IPS DF 6.9 (cell line): ENCODE data around the gene CDX2.

Experiments
- DNase-seq: peaks from one replicate; pipeline ENCODE4 v3.0.0-alpha.2; 2013; ENCODE audit warnings: low read depth, low spot score
- H3K27ac ChIP-seq: one replicate; pipeline ENCODE4 v1.5.1; 2013; ENCODE audit warnings: low read length, control low read depth
- H3K27me3 ChIP-seq: 2 replicates; pipeline ENCODE4 v1.6.1; 2013; ENCODE audit warnings: mild to moderate bottlenecking, low read length; ENCODE audit not compliant: control insufficient read depth, insufficient read depth
- H3K36me3 ChIP-seq: 2 replicates; pipeline ENCODE4 v1.6.1; 2013; ENCODE audit warnings: low read length; ENCODE audit not compliant: control insufficient read depth, insufficient read depth
- H3K4me1 ChIP-seq: 2 replicates; pipeline ENCODE4 v1.6.1; 2013; ENCODE audit warnings: low read length; ENCODE audit not compliant: control insufficient read depth, insufficient read depth
- H3K4me3 ChIP-seq: 2 replicates; pipeline ENCODE4 v1.5.1; 2013; ENCODE audit warnings: mild to moderate bottlenecking, low read length
- H3K9me3 ChIP-seq: 2 replicates; pipeline ENCODE4 v1.6.1; 2013; ENCODE audit warnings: low read length, inconsistent platforms; ENCODE audit not compliant: control insufficient read depth, insufficient read depth
- WGBS: extraction: QIAGEN DNeasy Blood & Tissue Kit; methylation state at CpG from one replicate; pipeline ENCODE4 v1.1.7; 2013; ENCODE audit warnings: mixed read lengths, missing lambda C conversion rate; ENCODE audit not compliant: insufficient read length, insufficient coverage; 5-methylcytosine and 5-hydroxymethylcytosine counted together

Gene CDX2

DNA sequence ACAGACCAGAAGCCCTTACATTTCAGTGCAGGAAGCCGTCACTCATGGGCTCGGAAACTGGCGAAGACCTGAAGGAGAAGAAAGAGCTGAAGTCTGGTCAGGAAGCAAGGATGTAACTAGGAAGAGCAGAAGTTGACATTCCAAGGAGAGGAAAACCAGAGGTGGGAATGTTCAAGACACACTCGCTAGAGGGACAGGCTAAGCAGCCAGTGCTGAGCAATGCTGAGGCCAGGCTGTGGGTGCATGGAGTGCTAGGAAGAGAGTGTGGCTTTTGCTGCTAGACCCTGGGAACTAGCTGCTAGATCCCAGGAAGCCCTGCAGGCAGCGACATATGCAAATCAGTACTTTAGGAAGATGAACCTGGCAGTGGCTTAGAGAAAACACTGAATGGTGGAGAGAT is 31.5 kb upstream of the CDX2 start:
- Histone ChIP-seq H3K36me3 (no peaks in the 10 kb centered on the region), H3K27me3 (no peaks in the 10 kb centered on the region), H3K27ac (no peak overlapping the region), H3K4me3 (no peak overlapping the region), H3K9me3 (no peaks in the 10 kb centered on the region), H3K4me1 (peaks cover 5% of the 10 kb centered on the region; the same call in 1 of the 2 replicates)
- DNase-seq: no peak
- no CpG with 5 or more reads among the region's 5 CpGs for WGBS

DNA sequence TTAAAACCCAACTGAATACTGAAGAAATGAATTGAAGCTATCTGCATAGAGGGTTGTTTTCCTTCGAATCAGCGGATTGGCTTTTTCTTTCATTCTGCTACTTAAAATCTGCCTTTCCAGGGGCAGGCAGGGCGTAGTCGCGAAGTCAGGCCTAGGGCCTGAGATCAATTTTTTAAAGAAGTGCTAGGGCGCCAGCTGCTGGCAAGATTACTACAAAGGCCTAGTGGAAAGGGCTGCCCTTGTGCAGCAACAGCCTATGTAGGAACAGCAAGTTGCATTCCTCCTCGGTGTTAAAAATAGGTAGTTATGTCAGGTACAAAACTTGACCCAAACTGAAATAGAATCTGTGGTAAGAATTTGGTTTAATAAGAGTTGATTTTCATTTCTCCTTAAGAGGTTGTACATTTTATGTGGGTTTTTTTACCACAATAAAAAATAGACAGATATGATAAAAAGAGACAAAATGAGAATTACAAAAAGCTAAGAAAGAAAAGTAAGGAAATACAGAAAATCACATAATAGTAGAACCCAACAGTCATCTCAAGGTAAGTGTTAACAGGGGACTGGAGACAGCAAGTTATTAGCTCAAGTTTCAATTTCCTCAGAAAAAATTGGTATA is 28.9 kb upstream of the CDX2 start:
- DNase-seq: no peak
- Histone ChIP-seq H3K36me3 (no peaks in the 10 kb centered on the region), H3K27me3 (no peaks in the 10 kb centered on the region), H3K27ac (no peak overlapping the region), H3K4me1 (peaks cover 5% of the 10 kb centered on the region; the same call in 1 of the 2 replicates), H3K9me3 (no peaks in the 10 kb centered on the region), H3K4me3 (no peak overlapping the region)
- no CpG with 5 or more reads among the region's 7 CpGs for WGBS

- Histone ChIP-seq H3K9me3 (no peaks in the 10 kb centered on the region), H3K4me3 (no peak overlapping the region), H3K27ac (no peak overlapping the region), H3K36me3 (no peaks in the 10 kb centered on the region), H3K27me3 (no peaks in the 10 kb centered on the region), H3K4me1 (no peaks in the 10 kb centered on the region)
- DNase-seq: no peak
- WGBS: no CpG with 5 or more reads among the region's 6 CpGs
These were observed 22.8 kb upstream of the CDX2 start for GRCh38 chr13:27991881-27992280.

DNA sequence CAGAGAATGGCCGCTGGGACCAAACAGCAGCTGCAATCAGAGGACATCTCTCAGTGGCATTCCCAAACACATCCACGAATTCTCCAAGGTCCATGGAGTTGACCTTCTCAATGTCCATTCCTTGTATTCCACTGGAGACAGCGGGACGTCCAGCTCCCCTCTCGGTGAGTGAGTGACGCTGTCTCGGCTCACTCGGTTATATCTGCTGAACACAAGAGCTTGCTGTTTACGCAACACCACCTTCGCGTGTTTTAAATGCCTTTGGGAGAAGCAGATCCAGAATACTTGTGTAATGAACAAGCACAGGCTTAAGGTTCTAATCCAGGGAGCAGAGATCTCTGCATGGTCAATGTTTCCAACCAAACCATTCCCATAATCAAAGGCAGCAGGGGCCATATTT is 19.4 kb upstream of the CDX2 start, which contains the start of gene URAD:
Gene URAD (minus strand): TSS at position 174 of the 400 bp plus-strand sequence. CDS start 56 bp downstream, at position 118.
- H3K36me3 ChIP-seq: no peaks in the 10 kb centered on the region
- no peak for DNase-seq
- H3K4me1 ChIP-seq: no peaks in the 10 kb centered on the region
- no peak within 1 kb of the TSS for H3K4me3 ChIP-seq
- peaks cover 2% of the 10 kb centered on the region; the same call in 1 of the 2 replicates for H3K27me3 ChIP-seq
- no CpG with 5 or more reads among the region's 11 CpGs for WGBS
- no peak within 1 kb of the TSS for H3K27ac ChIP-seq
- no peaks in the 10 kb centered on the region for H3K9me3 ChIP-seq

DNA sequence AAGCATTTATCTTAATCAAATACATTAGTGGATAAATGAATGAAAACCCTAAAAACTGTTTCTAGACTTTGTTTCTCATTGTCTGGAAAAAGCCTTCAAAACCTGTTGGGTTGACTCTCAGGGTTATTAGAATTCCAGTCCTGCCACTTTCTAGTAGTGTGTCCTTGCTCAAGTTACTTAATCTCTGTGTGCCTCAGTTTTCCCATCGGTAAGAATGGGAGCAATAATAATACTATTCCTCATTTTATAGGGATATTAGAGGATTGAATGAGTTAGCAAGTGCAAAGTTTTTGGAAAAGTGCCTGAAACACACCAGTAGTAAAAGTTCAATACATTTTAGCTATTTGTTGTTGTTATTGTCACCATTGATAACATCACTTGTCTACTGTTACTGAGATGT is 16.5 kb upstream of the CDX2 start:
- H3K4me1 ChIP-seq: no peaks in the 10 kb centered on the region
- H3K27ac ChIP-seq: no peak overlapping the region
- no peaks in the 10 kb centered on the region for H3K36me3 ChIP-seq
- no CpG with 5 or more reads among the region's 1 CpG for WGBS
- H3K9me3 ChIP-seq: no peaks in the 10 kb centered on the region
- peaks cover 28% of the 10 kb centered on the region for H3K27me3 ChIP-seq
- H3K4me3 ChIP-seq: no peak overlapping the region
- no peak for DNase-seq

DNA sequence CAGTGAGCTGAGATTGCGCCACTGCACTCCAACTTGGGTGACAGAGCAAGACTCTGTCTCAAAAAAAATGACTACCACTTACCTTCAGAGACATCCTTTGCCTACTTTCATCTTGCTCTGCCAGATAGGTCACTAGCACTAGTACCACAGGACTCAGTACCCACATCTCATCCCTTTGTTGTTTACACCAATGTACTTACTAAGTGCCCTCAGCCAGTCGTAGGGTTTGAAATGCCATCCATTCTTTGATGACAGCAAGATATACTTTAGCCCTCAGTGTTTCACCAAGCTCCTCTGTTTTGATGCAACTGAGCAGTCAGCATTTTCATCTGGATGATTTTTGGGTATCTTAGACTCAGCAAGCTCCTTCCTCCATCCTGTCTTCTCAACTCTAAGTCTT is 13.2 kb upstream of the CDX2 start:
- no CpG with 5 or more reads among the region's 2 CpGs for WGBS
- H3K9me3 ChIP-seq: no peaks in the 10 kb centered on the region
- H3K27ac ChIP-seq: no peak overlapping the region
- no peak for DNase-seq
- 0 out of 2 replicates have a peak, but pooled peaks cover 3% of the 10 kb centered on the region for H3K4me1 ChIP-seq
- H3K27me3 ChIP-seq: peaks cover 59% of the 10 kb centered on the region
- H3K4me3 ChIP-seq: no peak overlapping the region
- H3K36me3 ChIP-seq: no peaks in the 10 kb centered on the region; the same call in 1 of the 2 replicates

DNA sequence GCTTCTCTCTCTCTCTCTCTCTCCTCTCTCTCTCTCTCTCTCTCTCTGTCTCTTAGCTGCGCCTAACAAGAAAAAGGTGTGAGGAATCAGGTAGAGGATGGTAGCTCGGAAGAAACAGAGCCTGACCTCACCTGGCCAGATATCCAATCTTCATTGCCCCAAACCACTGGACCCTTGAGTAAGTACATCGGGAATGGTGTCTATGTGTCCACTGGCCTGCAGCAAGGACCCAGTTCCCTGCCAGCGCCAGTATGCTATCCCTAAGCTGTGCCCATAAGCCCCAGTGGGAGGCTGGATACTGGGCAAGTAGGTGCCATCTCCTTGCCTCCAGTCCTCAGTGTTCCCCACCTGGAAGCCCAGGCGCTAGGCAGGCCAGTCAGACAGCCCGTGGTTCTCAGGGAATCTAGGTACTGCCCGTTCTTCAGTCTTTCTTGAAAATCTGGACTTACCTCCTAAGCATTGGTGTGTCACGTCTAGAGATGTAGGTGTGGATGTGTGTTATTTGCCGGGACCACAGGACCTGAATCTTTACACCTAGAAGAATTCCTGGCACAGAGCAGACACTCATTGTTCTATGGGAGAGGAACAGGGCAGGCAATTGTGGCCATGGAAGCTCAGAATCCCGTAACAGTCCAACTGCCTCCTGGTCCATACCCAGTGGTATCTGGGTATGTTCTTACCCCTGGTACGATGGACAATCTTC is 12.0 kb upstream of the CDX2 start:
- Histone ChIP-seq H3K9me3 (no peaks in the 10 kb centered on the region), H3K4me3 (no peak overlapping the region), H3K27ac (no peak overlapping the region), H3K4me1 (peaks cover 3% of the 10 kb centered on the region; the same call in 1 of the 2 replicates), H3K36me3 (no peaks in the 10 kb centered on the region; the same call in 1 of the 2 replicates), H3K27me3 (peaks cover 71% of the 10 kb centered on the region)
- DNase-seq: no peak
- no CpG with 5 or more reads among the region's 11 CpGs for WGBS

- Histone ChIP-seq H3K4me3 (no peak overlapping the region), H3K27ac (no peak overlapping the region), H3K27me3 (peaks cover 78% of the 10 kb centered on the region), H3K9me3 (no peaks in the 10 kb centered on the region), H3K4me1 (peaks cover 3% of the 10 kb centered on the region; the same call in 1 of the 2 replicates), H3K36me3 (no peaks in the 10 kb centered on the region; the same call in 1 of the 2 replicates)
- no CpG with 5 or more reads among the region's 54 CpGs for WGBS
- no peak for DNase-seq
These were observed 11.3 kb upstream of the CDX2 start for GRCh38 chr13:27980280-27980998.

- no peak for DNase-seq
- peaks cover 3% of the 10 kb centered on the region; the same call in 1 of the 2 replicates for H3K4me1 ChIP-seq
- H3K4me3 ChIP-seq: no peak overlapping the region
- no peak overlapping the region for H3K27ac ChIP-seq
- H3K9me3 ChIP-seq: no peaks in the 10 kb centered on the region
- peaks cover 84% of the 10 kb centered on the region for H3K27me3 ChIP-seq
- no peaks in the 10 kb centered on the region; the same call in 1 of the 2 replicates for H3K36me3 ChIP-seq
- WGBS: no CpG with 5 or more reads among the region's 15 CpGs
These were observed 10.7 kb upstream of the CDX2 start for GRCh38 chr13:27979765-27980279.

DNA sequence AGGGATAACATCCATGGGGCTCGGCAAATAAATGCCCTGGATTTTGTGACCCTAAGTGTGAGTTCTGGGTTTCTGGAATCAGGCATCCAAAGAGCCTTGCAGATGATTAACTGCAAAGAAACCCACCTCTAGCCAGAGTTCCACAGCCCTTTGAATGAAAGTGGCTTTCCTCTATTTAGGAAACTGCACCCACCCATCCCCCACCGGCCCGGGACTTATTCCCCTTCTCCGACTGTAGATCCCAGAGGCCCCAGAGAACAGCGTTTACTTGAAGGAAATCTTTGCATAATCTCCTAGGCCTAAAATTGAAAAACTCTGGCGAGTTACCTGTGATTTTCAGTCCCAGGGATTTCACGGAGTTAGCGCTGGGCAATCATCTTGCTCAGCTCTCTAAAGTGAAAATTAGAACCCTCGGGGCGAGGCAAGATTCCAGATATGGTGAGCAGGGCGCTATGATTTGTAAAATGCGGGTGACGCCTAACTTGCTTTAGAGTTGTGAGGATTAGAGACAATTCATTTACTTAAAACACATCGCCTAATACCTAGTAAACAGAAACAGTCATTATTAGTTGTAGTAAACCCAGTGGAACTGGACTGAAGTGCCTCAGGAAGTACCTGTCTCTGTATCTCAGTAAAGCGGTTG is 10.0 kb upstream of the CDX2 start:
- Histone ChIP-seq H3K4me1 (peaks cover 3% of the 10 kb centered on the region; the same call in 1 of the 2 replicates), H3K4me3 (no peak overlapping the region), H3K9me3 (no peaks in the 10 kb centered on the region), H3K27me3 (peaks cover 91% of the 10 kb centered on the region), H3K27ac (no peak overlapping the region), H3K36me3 (no peaks in the 10 kb centered on the region; the same call in 1 of the 2 replicates)
- WGBS: no CpG with 5 or more reads among the region's 15 CpGs
- no peak for DNase-seq
